BE2C (cell line): ENCODE data around the gene SLFN12L.
"Not testable (repeated sequence)": the region's sequence is repeated elsewhere in the genome, so short reads cannot be mapped to it uniquely, and the experiment has no call there.

Experiments used
- DNase-seq: peaks from one replicate; pipeline ENCODE4 v3.0.0-alpha.2; 2020
- H3K27me3 ChIP-seq: fragments of 250-450 bp; sonication (Bioruptor Pico); 2 replicates; pipeline ENCODE4 v1.5.1; 2020; ENCODE audit warnings: mild to moderate bottlenecking
- H3K36me3 ChIP-seq: fragments of 250-450 bp; sonication (Bioruptor Pico); 2 replicates; pipeline ENCODE4 v1.5.1; 2020; ENCODE audit warnings: mild to moderate bottlenecking
- H3K4me1 ChIP-seq: fragments of 250-450 bp; sonication (Bioruptor Pico); 2 replicates; pipeline ENCODE4 v1.5.1; 2020
- H3K4me3 ChIP-seq: 2 replicates; pipeline ENCODE4 v1.5.1; 2011; ENCODE audit warnings: low read depth, low read length
- H3K9me3 ChIP-seq: fragments of 250-450 bp; sonication (Bioruptor Pico); 2 replicates; pipeline ENCODE4 v1.5.1; 2020
- TF ChIP-seq, protein P1 (sequence below): IDR thresholded peaks from 2 replicates; pipeline ENCODE4 v1.5.1; 2012; ENCODE audit warnings: mild to moderate bottlenecking, low read depth, low read length

The SLFN12L gene

DNA sequence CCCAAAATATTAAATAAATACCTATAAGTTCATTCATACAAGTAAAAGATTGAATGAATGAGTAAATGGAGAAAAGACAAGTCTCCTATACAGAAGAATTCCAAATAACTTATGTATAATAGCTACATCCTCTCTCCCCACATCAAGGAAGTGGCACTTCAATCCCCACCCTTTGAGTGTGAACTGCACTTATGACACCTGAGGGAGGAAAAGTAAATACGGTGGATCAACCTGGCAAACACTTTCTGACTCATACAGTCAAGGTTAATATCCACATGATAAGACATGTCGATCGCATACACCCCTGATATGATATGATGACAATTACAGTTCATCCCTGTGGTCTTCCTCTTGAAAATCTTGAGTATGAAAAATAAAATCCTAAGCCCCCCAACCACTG is 18.0 kb downstream of the SLFN12L start:
- Histone ChIP-seq H3K4me3 (no peak overlapping the region), H3K36me3 (no peaks in the 10 kb centered on the region), H3K9me3 (no peaks in the 10 kb centered on the region), H3K27me3 (peaks cover 79% of the 10 kb centered on the region), H3K4me1 (no peaks in the 10 kb centered on the region)
- TF ChIP-seq, protein P1, sequence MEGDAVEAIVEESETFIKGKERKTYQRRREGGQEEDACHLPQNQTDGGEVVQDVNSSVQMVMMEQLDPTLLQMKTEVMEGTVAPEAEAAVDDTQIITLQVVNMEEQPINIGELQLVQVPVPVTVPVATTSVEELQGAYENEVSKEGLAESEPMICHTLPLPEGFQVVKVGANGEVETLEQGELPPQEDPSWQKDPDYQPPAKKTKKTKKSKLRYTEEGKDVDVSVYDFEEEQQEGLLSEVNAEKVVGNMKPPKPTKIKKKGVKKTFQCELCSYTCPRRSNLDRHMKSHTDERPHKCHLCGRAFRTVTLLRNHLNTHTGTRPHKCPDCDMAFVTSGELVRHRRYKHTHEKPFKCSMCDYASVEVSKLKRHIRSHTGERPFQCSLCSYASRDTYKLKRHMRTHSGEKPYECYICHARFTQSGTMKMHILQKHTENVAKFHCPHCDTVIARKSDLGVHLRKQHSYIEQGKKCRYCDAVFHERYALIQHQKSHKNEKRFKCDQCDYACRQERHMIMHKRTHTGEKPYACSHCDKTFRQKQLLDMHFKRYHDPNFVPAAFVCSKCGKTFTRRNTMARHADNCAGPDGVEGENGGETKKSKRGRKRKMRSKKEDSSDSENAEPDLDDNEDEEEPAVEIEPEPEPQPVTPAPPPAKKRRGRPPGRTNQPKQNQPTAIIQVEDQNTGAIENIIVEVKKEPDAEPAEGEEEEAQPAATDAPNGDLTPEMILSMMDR = no peak
- DNase-seq = no peak

- not testable (repeated sequence) for H3K36me3 ChIP-seq, H3K4me3 ChIP-seq, DNase-seq, H3K9me3 ChIP-seq, H3K4me1 ChIP-seq
- peaks cover 79% of the 10 kb centered on the region for H3K27me3 ChIP-seq
Measured at GRCh38 chr17:35518431-35518830, 19.0 kb downstream of the SLFN12L start.

- TF ChIP-seq, protein P1 = no peak
- DNase-seq = no peak
- H3K9me3 ChIP-seq = no peaks in the 10 kb centered on the region
- H3K4me3 ChIP-seq = no peak overlapping the region
- H3K4me1 ChIP-seq = no peaks in the 10 kb centered on the region
- H3K36me3 ChIP-seq = no peaks in the 10 kb centered on the region
- peaks cover 80% of the 10 kb centered on the region for H3K27me3 ChIP-seq
Measured at GRCh38 chr17:35515027-35515426, 22.5 kb downstream of the SLFN12L start.

GRCh38 chr17:35514564-35514963 is 22.9 kb downstream of the SLFN12L start:
- Histone ChIP-seq H3K9me3 (no peaks in the 10 kb centered on the region), H3K4me1 (no peaks in the 10 kb centered on the region), H3K4me3 (no peak overlapping the region), H3K27me3 (peaks cover 79% of the 10 kb centered on the region), H3K36me3 (no peaks in the 10 kb centered on the region)
- no peak for DNase-seq
- TF ChIP-seq, protein P1 = no peak

GRCh38 chr17:35510052-35510451 is 27.4 kb downstream of the SLFN12L start:
- no peak overlapping the region for H3K4me3 ChIP-seq
- no peak for DNase-seq
- H3K27me3 ChIP-seq = peaks cover 70% of the 10 kb centered on the region
- TF ChIP-seq, protein P1 = no peak
- H3K4me1 ChIP-seq = no peaks in the 10 kb centered on the region
- no peaks in the 10 kb centered on the region for H3K9me3 ChIP-seq
- H3K36me3 ChIP-seq = no peaks in the 10 kb centered on the region

DNA sequence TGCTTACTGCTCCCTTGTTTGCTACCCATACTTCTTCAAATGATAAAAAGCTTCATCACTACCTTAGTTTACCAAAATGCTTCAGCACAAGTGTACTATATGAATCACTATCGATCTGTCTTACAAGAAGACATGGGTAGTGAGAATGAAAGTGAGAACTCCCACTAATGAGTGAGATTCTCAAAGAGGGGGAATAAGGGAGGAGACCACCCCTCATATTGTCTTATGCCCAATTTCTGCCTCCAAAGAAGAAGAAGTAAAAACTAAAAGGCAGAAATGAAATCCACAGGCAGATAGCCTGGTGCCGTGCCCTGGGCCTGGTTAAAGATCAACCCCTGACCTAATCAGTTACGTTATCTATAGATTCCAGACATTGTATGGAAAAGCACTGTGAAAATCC is 29.8 kb downstream of the SLFN12L start:
- H3K4me1 ChIP-seq, H3K9me3 ChIP-seq, DNase-seq, H3K36me3 ChIP-seq, H3K4me3 ChIP-seq: not testable (repeated sequence)
- H3K27me3 ChIP-seq = peaks cover 55% of the 10 kb centered on the region

GRCh38 chr17:35499548-35499947 is 37.9 kb downstream of the SLFN12L start:
- H3K4me1 ChIP-seq = no peaks in the 10 kb centered on the region
- TF ChIP-seq, protein P1 = no peak
- no peaks in the 10 kb centered on the region for H3K36me3 ChIP-seq
- H3K27me3 ChIP-seq = peaks cover 72% of the 10 kb centered on the region
- no peaks in the 10 kb centered on the region for H3K9me3 ChIP-seq
- no peak for DNase-seq
- no peak overlapping the region for H3K4me3 ChIP-seq
